HFFc6 (cell line): ENCODE measurements around the gene YWHAQ. TPM values are rescaled to one million over a fixed set of nuclear protein-coding genes. Genes with fewer than 3 reads are reported as not detected.
"Not testable (repeated sequence)": the region's sequence is repeated elsewhere in the genome, so short reads cannot be mapped to it uniquely, and the experiment has no call there.

ENCODE experiments used
- DNase-seq: peaks from one replicate; pipeline ENCODE4 v3.0.0-alpha.2; 2018
- H3K27ac Mint-ChIP-seq: 2 replicates; pipeline ENCODE4 v1.8.0; 2020; ENCODE audit warnings: mild to moderate bottlenecking, mixed read lengths
- H3K27me3 Mint-ChIP-seq: 2 replicates; pipeline ENCODE4 v1.8.0; 2021; ENCODE audit warnings: mild to moderate bottlenecking, moderate library complexity, mixed read lengths; ENCODE audit not compliant: insufficient read depth
- H3K36me3 Mint-ChIP-seq: 2 replicates; pipeline ENCODE4 v1.8.0; 2021; ENCODE audit warnings: low read depth, mixed read lengths
- H3K4me1 Mint-ChIP-seq: 2 replicates; pipeline ENCODE4 v1.8.0; 2020; ENCODE audit warnings: low read depth, mixed read lengths
- H3K4me3 Mint-ChIP-seq: 2 replicates; pipeline ENCODE4 v1.8.0; 2020; ENCODE audit warnings: mild to moderate bottlenecking, moderate library complexity, mixed read lengths
- H3K9me3 Mint-ChIP-seq: 2 replicates; pipeline ENCODE4 v1.8.0; 2020; ENCODE audit warnings: mild to moderate bottlenecking, mixed read lengths
- CTCF ChIP-seq: fragments of 200-600 bp; sonication (generic); IDR thresholded peaks from 2 replicates; pipeline ENCODE4 v1.5.0; 2021; ENCODE audit warnings: antibody characterized with exemption, mild to moderate bottlenecking
- total RNA-seq, 6 experiments: library from RNA; stranded (reverse); fragmentation: NEBNext Ultra II Directional; extraction: Animal tissue kit (Norgen Biotek cat#: 25700); gene quantifications; 2 replicates in 1 of 6; 3 replicates in 5 of 6; pipeline ENCODE4 v1.2.3, GENCODE V29; 2021

Gene YWHAQ
- total RNA-seq, 6 experiments from 2014 or later, result 461 to 607 (median 548) TPM

GRCh38 chr2:9558948-9559381 is 71.8 kb downstream of the YWHAQ start:
- Mint-ChIP-seq H3K36me3 (peaks cover 8% of the 10 kb centered on the region), H3K4me1 (peaks cover 46% of the 10 kb centered on the region), H3K9me3 (no peaks in the 10 kb centered on the region), H3K27ac (peak overlapping the region; percentile 92), H3K4me3 (peak overlapping the region; percentile 66), H3K27me3 (no peaks in the 10 kb centered on the region; the same call in 1 of the 2 replicates)
- peak; percentile 99 for DNase-seq
- TF ChIP-seq CTCF, result no peak

- peak overlapping the region; percentile 98 for H3K4me3 Mint-ChIP-seq
- H3K36me3 Mint-ChIP-seq, result peaks cover 8% of the 10 kb centered on the region
- H3K27ac Mint-ChIP-seq, result peak overlapping the region; percentile 94
- DNase-seq, result no peak
- H3K9me3 Mint-ChIP-seq, result no peaks in the 10 kb centered on the region
- H3K4me1 Mint-ChIP-seq, result peaks cover 66% of the 10 kb centered on the region
- H3K27me3 Mint-ChIP-seq, result no peaks in the 10 kb centered on the region; the same call in 1 of the 2 replicates
- TF ChIP-seq CTCF, result no peak; the same call in 1 of the 2 replicates
Observed at GRCh38 chr2:9556121-9556743, 74.6 kb downstream of the YWHAQ start.

GRCh38 chr2:9555297-9556120 is 75.3 kb downstream of the YWHAQ start, which contains the start of gene ADAM17:
ADAM17 (minus strand) TSS chr2:9555830; CDS start chr2:9555605, 225 bp downstream.
- H3K9me3 Mint-ChIP-seq, result no peaks in the 10 kb centered on the region
- peak; percentile 80 for TF ChIP-seq CTCF
- peak within 1 kb of the TSS; percentile 94 for H3K27ac Mint-ChIP-seq
- H3K4me3 Mint-ChIP-seq, result peak within 1 kb of the TSS; percentile 98
- peak; percentile 96 for DNase-seq
- H3K36me3 Mint-ChIP-seq, result peaks cover 8% of the 10 kb centered on the region
- no peaks in the 10 kb centered on the region; the same call in 1 of the 2 replicates for H3K27me3 Mint-ChIP-seq
- H3K4me1 Mint-ChIP-seq, result peaks cover 62% of the 10 kb centered on the region

- H3K4me3 Mint-ChIP-seq, result peak overlapping the region; percentile 98
- DNase-seq, result peak; percentile 64
- no peaks in the 10 kb centered on the region for H3K9me3 Mint-ChIP-seq
- H3K4me1 Mint-ChIP-seq, result peaks cover 59% of the 10 kb centered on the region
- TF ChIP-seq CTCF, result no peak
- peak overlapping the region; percentile 94 for H3K27ac Mint-ChIP-seq
- H3K27me3 Mint-ChIP-seq, result no peaks in the 10 kb centered on the region; the same call in 1 of the 2 replicates
- H3K36me3 Mint-ChIP-seq, result peaks cover 8% of the 10 kb centered on the region
Observed at GRCh38 chr2:9554921-9555296, 75.9 kb downstream of the YWHAQ start.

- no peak for TF ChIP-seq CTCF
- DNase-seq, result peak; percentile 44
- H3K27me3 Mint-ChIP-seq, result no peaks in the 10 kb centered on the region; the same call in 1 of the 2 replicates
- H3K27ac Mint-ChIP-seq, result peak overlapping the region; percentile 67
- H3K4me3 Mint-ChIP-seq, result peak overlapping the region; percentile 61
- peaks cover 1% of the 10 kb centered on the region; the same call in 1 of the 2 replicates for H3K36me3 Mint-ChIP-seq
- no peaks in the 10 kb centered on the region for H3K9me3 Mint-ChIP-seq
- H3K4me1 Mint-ChIP-seq, result peaks cover 60% of the 10 kb centered on the region
Observed at GRCh38 chr2:9552219-9553178, 78.3 kb downstream of the YWHAQ start.

GRCh38 chr2:9550859-9551391 is 79.9 kb downstream of the YWHAQ start:
- not testable (repeated sequence) for H3K9me3 Mint-ChIP-seq, DNase-seq, H3K4me3 Mint-ChIP-seq, H3K27me3 Mint-ChIP-seq, H3K27ac Mint-ChIP-seq, H3K36me3 Mint-ChIP-seq
- H3K4me1 Mint-ChIP-seq, result peaks cover 64% of the 10 kb centered on the region
